GM19240 (cell line): Measurements from ENCODE around the gene FAM114A1.
"Not testable (repeated sequence)": the region's sequence is repeated elsewhere in the genome, so short reads cannot be mapped to it uniquely, and the experiment has no call there.

Source experiments
- DNase-seq: peaks from one replicate; pipeline ENCODE4 v3.0.0; 2011; ENCODE audit warnings: low spot score; ENCODE audit not compliant: insufficient read length

FAM114A1 gene

GRCh38 chr4:38902695-38903094, 35.1 kb downstream of the FAM114A1 start:
- no peak for DNase-seq

DNA sequence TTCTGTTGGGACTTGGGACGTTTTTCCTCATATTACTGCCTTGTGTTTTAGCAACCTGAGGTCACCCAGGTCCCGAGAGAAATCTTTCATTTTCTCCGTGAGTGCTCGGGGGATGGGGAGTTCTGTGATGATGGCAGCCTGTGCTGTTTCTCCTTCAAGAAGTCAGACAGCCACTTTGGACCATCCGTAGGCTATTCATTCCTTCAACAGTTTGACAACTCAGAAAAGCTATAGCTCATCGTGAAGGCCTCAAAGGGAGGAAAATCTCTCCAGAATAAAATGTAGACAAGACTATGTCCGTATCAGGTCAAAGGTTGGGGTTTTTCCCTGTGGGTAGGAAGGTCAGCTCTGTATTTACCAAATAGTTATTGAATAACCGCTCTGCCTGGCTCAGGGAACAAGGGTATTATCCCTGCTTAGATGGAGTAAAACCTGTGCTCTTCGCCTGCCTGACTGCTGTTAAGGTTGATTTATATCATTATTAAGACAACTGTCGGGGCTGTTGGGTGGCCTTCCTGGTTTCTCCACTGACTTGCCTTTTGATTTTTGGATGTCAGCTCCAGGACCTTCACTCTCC, 36.6 kb downstream of the FAM114A1 start:
- DNase-seq = no peak

- no peak for DNase-seq
These were observed 37.1 kb downstream of the FAM114A1 start for GRCh38 chr4:38904682-38905081.

GRCh38 chr4:38905652-38906385, 38.2 kb downstream of the FAM114A1 start:
- no peak for DNase-seq

DNA sequence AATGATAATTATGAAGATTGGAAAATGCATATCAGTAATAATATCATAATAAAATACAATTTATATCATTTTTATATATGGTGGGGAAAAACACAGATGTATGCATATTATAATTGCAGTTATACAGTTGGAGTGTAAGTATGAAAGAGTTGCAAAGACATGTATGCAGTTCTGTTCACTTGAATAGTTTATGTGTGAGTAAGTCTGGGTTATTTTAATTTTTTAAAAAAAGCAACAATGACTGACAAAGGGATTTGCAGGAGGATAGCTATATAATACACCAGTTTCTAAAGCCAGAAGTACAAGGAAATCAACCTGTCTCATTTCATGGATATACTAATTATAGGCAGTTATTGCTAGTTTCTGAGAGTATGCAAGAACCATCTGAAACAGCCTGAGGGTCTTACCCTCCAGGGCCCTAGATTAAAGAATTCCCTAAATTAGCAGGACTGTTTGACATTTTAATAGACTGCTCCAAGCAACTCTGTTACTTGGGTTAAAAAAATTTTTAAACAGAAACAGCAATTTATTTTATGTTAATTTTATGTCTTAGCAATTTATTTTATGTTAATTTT, 40.2 kb downstream of the FAM114A1 start:
- no peak for DNase-seq

DNA sequence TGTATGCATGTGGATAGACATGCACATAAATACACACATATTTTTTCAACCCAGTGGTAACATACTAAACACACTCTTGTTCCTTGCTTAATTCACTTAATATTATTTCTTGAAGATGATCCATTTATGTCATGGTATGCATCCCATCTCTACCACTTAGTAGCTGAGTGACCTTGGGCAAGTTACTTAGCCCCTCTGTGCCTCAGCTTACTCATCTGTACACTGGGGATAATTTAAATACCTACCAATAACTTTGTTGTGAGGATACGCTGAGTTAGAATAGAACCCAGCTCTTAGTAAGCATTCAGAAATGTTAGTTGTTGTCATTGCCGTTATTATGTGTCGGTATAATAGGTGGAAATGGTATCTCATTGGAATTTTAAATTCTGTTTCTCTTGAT, 41.4 kb downstream of the FAM114A1 start:
- DNase-seq = no peak

DNA sequence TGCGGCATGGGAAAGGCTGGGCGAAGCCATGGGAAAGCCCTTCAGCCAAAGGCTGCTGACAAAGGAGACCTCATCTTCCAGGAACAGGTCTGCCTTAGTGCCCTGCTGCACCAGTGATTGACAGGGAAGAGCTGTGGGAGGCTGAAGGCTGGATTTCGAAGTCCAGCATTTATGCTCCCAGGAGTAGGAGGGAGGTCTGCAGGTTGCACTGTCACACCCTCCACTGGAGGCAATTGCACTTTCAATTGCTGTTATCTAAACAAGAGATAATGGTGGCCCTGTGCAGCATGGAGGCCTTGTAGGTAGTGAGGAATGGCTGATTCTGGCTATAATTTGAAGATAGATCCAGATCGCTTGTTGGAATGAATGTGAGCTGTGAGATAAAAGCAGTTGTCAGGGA, 43.7 kb downstream of the FAM114A1 start:
- no peak for DNase-seq

DNA sequence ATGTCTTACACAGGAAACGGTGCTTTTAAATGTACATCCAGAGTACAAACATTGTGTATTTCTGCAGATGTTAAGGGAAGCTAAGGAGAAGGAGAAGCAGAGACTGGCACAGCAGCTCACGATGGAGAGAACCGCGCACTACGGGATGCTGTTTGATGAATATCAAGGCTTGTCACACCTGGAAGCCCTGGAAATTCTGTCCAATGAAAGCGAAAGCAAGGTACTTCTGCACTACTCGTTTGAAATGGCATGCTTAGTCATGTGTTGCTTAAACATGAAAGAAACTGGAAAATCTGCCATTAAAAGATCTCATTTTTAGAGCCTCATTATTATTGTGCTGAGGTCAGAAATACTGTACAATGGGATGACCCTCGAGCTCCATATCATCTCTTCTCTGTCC, 47.2 kb downstream of the FAM114A1 start:
- no peak for DNase-seq

GRCh38 chr4:38916267-38916666, 48.7 kb downstream of the FAM114A1 start:
- not testable (repeated sequence) for DNase-seq

DNA sequence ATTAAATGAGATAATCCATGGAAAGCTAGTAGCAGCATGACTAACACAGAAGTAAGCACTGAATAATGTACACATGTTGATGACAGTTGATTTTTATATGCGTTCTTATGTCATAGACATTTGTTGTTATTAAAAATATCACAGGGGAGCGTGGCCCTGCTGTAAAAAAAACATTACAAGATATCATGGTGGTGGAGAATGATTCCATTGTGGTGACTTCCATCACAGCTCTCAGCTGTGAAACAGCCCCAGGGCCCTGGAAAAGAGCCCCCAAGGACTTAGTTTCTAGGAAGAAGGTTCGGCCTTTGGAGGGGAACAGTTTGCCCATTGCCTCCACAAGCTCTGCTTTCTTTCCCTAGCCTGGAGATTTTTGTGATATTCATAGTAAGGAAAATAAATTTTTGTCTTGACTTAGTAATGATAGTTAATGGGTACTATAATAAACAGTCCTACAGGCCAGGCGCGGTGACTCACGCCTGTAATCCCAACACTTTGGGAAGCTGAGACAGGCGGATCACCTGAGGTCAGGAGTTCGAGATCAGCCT, 49.9 kb downstream of the FAM114A1 start:
- DNase-seq = no peak

DNA sequence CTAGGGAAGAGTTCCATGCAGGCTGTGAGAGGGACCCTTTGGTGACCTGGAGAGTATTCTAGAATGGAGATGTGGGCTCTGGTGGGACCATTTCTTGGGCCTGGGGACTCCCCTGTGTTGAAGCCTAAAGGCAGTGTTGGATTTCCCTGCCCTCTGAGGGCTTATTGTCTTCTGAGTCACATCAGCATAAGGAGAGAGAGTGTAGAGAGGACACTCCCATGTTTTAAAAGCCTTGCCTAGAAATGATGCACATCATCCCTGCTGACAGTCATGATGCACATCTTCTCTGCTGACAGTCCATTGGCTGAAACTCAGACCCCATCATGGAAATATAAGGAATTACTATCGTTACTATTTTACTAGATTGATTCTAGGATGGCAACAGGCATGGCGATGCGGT, 51.9 kb downstream of the FAM114A1 start:
- DNase-seq = no peak

- DNase-seq = no peak
These were observed 52.6 kb downstream of the FAM114A1 start for GRCh38 chr4:38920186-38920585.

DNA sequence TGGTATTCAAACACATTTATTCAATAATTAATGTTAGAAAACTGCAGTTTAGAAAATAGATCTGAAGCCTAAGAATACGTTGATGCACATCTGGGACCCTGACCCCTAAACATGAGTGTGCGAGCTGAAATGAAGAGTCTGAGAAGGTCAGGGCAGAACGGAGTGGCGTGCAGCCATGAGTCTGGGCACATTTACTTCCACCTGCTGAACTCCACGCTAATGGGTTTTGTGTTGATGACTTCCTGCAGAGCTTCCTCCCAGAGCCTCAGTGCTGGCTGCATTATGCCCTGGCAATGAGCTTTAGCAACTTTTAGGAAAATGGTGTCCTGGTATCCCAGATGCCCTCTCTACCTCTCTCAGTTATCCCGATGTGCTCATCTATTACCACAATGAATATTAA, 53.1 kb downstream of the FAM114A1 start:
- no peak for DNase-seq

DNA sequence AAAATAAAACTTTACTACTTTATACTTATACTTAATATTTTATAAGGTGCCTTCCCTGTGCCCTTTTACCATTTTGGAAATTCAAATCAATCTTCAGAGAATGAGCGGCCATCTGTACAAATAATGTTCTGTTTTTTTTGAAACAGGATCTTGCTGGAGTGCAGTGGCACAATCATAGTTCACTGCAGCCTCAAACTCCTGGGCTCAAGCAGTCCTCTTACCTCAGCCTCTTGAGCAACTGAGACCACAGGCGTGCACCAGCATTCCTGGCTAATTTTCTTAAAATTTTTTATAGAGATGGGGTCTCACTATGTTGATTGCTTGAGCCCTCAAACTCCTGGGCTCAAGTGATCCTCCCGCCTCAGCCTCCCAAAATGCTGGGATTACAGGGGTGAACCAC, 53.5 kb downstream of the FAM114A1 start:
- DNase-seq = no peak

- no peak for DNase-seq
These were observed 56.1 kb downstream of the FAM114A1 start for GRCh38 chr4:38923746-38924145.

DNA sequence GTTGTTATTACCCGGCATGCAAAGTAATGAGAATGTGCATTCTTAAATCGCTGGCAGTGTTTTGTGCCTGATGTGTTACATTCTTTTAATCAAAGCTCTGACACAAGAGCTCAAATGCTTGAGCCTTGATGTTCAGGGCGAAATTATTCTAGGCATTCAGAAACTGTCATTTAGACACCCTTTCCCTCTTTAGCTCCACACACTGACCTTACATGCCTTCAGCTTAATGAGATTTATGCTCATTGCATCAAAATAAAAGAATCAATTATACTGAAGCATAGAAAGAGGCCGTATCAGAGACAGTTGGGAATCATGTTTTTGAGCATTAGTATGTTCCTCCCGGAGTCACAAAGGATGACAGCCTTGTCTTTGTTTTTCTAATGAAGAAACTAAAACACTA, 56.7 kb downstream of the FAM114A1 start:
- DNase-seq = no peak

GRCh38 chr4:38925492-38926413, 58.1 kb downstream of the FAM114A1 start:
- DNase-seq = no peak

- DNase-seq = no peak
These were observed 59.3 kb downstream of the FAM114A1 start for GRCh38 chr4:38926896-38927295.

GRCh38 chr4:38928568-38928967, 61.0 kb downstream of the FAM114A1 start:
- DNase-seq = no peak

- DNase-seq = no peak
These were observed 61.4 kb downstream of the FAM114A1 start for GRCh38 chr4:38928974-38929373.

DNA sequence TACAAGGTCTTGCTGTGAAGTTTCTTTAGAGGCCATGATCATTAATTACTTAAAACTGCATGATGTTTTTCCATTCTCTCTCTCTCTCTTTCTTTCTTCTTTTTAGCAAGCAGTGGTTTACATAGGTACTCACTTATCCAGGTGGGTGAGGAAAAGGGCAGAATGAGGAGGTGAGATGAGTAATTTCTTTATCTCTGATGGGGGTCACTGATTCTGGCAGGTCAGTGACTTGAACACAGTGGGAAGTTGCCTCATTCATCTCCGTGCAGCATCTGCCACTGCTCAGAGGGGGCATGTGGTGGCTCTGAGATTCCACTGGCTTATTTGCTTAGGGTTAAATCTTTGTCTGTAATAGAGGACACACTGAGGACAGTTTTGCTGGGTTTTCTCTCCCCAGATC, 62.6 kb downstream of the FAM114A1 start:
- no peak for DNase-seq

GRCh38 chr4:38930707-38931106, 63.1 kb downstream of the FAM114A1 start:
- DNase-seq = no peak
